GM19372 (cell line): ENCODE results near the gene SMIM31.

Experiments
- ATAC-seq: cut with Tn5 transposase; IDR thresholded peaks from one replicate; pipeline ENCODE4 v1.9.1; 2021; ENCODE audit warnings: mild to moderate bottlenecking, low read depth, moderate library complexity; ENCODE audit not compliant: unreplicated experiment

Gene SMIM31

DNA sequence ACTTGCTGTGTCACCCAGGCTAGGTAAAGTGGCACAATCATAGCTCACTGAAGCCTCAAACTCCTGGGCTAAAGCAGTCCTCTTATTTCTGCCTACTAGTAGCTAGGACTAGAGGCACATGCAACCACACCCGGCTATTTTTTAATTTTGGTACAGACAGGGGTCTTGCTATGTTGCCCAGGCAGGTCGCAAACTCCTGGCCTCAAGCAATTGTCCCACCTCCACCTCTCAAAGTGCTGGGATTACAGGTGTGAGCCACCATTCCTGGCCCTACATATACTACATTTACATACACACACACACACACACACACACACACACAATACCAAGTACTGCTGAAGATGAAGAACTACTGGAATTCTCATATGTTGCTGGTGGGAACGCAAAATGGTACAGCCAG is 26.9 kb downstream of the SMIM31 start:
- no peak for ATAC-seq

DNA sequence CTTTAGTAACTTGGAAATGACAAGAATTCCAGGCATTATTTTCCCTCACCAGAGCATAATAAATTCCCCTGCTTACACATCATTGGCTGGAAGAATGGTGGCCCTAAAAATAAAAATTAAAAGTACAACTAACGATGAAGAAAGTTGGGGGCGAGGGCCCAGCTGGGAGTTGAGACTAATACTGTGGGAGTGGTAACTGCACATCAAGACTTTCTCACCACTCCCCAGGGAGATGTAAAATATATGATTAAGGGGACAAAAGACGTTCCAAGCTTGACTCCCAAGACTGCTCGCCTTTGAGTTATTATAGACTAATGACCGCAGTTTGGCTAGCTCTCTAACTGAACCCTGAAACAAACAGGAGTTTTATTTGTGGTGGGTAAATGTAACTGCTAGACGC is 30.0 kb downstream of the SMIM31 start:
- no peak for ATAC-seq

DNA sequence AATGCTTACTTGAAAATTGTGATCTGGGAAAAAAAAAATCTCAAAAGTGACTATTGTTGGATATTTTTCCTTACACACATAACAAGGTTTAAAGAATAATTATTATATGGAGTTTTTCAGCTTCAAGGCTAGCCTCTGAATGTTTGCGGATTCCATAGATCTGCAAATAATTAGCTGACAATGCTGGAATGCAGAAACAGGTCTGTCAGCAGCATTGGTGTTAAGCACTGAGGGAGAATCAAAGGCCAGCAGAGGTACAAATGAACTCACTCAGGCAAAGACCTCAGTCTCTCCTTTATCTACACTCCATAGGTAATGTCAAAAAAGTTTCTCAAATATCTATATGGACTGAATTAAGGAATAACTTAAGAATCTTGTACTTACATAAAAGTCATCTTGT is 35.1 kb downstream of the SMIM31 start:
- no peak for ATAC-seq

DNA sequence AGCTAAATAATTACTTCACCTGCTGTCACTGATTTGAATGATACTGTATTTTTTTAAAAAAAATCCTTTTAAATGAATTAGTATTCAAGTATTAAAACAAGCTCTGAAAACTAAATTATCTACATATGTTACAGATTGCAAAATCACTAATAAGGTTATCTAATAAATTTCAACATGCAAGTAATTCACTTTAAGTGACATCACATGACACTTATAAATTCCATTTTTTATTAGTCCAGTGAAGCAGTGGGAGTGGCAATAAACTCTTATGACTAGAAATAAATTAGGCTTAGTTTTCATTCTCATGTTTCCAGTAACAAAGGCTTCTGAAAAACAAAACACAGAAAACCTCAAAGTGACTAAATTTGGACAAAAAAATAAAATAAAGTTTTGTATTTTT is 36.3 kb downstream of the SMIM31 start:
- no peak for ATAC-seq

DNA sequence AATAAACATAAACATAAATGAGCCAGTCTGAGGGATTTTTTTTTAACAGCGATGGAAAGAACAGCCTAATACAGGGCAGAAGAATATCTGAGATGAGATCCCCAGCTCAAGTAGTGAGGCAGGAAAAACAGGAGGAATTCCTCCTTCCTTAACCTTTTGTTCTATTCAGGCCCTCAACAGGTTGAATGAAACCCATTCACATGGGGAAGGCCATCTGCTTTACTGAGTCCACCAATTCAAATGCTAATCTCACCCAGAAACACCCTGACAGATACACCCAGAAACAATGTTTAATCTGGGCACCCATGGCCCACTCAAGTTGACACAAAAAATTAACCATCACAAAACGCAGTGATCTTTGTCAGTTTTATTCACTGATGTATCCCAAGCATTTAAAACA is 45.5 kb downstream of the SMIM31 start:
- ATAC-seq, result no peak

DNA sequence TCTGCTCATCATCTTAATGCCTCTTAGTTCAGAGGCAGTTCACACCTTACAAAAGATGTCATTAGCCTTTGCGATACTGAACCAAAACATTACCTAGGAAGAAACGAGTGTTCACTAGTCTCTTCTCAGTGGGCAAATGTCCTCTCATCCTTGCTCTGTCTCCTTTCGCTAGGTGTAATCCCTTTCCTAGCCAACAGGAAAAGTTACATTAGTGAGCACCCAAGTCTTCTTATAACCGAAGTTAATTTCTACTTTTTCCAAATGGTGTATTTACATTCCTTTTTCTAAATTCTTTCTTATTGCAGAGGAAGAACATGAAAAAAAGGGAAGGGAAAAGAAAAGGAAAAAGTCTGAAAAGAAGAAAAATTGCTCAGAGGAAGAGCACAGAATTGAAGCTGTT is 46.9 kb downstream of the SMIM31 start:
- ATAC-seq, result no peak

DNA sequence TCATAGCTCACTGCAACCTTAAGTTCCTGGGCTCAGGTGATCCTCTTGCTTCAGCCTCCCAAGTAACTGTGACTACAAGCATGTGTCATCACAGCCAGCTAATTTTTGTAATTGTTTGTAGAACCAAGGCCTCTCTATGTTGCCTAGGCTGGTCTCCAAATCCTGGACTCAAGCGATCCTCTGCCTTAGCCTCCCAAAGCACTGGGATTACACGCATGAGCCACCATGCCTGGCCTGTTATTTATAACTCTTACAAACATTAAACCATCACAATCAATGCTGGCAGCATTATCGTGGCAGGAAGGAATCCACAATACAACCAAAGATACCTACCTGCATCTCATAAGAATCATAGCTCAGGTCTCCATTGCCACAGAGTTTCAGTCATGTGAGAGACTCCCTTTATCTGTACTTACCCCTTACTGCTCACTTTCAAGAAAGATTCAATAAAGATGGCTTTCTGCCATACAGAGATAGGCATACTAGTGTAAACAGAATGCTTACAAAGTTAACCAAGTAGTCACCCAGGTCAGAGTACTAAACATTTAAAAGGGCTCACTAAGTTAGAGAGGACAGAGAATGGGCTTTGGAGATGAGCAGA is 48.5 kb downstream of the SMIM31 start:
- no peak for ATAC-seq

DNA sequence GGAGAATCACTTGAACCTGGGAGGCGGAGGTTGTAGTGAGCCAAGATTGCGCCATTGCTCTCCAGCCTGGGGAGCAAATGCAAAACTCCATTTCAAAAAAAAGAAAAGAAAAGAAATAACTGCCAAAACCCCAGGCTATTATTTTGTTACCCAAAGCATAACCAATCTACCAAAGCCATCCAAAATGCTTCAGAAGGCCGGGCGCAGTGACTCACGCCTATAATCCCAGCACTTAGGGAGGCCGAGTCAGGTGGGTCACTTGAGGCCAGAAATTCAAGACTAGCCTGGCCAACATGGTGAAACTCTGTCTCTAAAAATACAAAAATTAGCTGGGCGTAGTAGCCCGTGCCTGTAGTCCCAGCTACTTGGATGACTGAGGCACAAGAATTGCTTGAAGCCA is 49.8 kb downstream of the SMIM31 start:
- ATAC-seq, result no peak

DNA sequence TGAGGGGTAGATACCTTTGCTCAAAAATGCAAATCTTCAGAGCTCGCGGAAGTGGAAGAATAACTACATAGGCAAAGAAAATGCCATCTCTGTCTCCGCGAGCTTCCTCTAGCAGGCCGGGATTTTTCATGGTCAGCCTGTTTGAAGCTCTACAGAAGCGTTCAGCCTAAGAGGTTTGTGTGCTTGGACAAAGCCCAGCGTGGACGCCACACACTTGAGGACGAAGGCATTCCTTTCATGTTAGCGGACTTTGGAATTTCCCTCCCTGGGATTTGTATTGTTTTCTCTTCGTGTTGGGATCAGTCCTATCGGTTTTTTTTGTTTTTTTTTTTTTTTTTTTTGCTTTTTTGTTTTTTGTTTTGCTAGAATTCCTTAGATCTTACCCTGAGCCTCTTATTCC is 53.7 kb downstream of the SMIM31 start:
- ATAC-seq, result no peak

DNA sequence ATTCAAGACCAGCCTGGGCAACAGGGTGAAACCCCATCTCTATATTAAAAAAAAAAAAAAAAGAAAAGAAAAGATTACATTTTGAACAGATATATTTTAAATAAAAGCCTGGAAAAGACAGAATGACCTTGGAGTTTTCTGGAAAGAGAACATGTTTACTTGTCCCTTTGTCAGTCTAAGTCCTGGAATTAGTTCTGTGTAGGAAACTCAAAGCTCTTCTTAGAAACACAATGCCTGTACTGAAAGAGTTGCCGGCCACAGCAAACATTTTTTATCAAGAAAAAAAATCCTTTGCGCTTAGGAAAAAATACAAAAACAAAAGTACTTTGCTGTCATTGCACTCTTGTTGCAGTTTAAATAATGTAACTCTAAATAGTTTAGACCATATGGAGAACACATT is 59.6 kb downstream of the SMIM31 start:
- no peak for ATAC-seq

DNA sequence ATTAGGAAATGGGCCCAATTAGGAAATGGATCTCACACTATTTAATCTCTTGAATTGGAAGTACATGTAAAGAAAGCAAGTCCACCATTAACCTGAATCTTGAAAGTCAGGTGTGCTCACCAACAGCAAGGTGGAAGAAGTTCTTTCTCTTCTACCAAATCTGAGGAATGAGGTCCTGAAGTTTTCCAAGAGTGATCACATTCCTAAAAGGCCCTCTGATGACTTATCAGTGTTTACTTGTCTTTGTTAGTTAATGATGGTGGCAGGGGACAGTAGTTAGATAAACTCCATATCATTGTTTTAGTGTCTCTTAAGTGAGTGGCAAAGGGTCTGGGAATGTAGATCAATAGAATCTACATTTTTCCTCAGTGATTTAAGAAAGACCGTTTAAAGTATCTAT is 61.8 kb downstream of the SMIM31 start:
- ATAC-seq, result no peak

DNA sequence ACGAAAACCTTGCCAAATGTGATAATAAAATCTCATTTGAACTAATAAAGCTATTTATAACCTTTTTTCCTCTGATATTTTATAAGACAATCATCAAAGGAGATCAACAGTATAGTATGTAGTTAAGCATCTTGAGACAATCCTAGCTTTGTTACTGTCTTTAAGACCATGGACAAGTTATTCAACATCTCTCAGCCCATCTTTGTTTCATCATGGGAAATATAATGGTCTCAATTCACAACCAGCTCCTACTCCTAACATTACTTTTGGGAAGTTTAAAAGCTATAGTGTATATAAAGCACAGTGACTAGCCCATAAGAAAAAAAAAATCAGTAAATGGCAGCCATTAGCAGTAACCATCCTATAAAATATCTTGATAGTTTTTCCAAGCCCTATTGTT is 65.4 kb downstream of the SMIM31 start:
- no peak for ATAC-seq

DNA sequence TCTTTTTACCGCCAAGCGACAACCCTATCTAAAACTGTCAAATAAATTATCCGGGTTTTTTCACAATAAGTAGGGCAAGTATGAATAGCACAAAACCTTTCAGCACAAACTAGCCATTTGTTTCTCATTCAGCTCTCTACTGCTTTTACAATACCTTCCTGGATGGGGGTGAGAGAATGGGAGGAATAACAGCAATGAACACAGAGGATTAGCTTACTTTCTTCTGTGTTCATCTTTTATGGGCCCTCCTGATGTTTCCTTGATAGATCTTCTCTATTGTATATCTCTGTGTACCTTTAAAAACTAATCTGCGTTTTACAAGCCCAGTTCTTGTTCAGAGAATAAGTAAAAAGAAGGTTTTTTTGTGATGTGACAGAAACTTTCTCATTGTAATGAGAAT is 67.8 kb downstream of the SMIM31 start:
- no peak for ATAC-seq

DNA sequence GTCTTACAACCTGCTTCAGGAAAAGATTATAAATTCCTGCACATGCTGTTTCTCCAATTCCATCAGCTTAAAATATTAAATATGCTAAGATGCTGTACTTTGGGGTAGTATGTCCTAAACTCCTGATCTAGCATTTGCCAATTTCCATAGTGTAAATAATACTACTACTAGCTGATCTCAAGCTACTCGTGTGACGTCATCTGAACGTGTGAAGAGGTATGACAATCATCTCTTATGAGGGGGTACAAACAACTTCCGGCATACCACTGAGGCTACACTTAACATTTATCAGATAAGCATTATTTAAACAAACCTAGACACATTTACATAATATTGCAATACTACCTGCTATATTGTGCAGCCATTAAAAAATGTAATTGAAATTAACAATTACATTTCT is 70.7 kb downstream of the SMIM31 start:
- no peak for ATAC-seq

DNA sequence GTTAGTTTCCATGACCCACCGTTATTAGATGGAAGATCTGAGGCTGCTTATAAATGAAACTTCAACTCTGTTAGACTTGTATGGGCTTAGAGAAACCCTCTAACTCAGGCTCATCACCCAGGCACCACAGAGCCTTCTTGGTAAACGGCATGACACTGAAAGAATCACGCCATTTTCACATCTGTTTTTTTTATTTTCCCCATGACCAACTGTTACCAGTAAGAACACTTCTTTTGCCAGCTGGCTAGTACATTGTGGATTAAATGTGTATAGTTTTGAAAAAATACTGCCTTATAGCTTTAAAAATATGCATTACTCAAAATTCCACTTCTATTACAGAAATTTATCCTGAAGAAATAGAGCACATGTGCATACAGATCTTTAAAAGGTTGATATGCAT is 75.0 kb downstream of the SMIM31 start:
- no peak for ATAC-seq

DNA sequence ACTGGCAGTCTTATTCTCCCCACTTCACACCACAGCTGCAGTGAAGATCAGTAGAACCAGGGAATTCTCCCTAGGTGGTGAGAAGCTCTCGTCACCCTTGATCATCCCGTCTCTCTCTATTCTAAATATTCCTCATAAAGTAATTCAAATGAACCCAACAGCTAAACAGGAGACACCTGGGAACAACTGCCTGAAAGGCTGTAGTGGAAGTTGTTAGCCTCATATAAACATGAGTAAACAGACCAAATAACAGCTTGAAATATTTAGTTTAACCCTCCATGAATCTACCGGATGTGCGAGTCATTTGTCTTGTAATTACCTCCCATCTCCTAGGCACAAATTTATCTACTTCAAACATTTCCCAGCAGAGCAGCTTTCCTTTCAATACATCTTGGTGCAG is 92.6 kb downstream of the SMIM31 start:
- no peak for ATAC-seq

DNA sequence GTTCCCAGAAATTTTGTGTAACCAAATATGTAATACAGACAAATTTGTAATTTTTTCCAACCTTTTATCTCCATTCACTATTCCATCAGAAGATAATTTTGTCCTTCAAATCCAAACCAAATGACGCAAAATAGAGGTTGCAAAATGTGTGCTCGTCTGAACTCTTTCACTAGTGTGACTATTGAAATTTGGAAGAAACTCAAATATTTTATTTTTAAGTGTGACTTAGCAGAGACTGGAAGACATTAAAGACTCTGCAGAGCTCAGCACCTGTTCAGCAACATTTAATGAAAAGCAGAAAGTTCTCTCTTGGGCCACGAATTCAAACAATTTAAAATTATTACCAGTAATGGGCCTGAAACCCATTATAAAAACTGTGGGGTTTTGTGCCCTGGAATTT is 93.1 kb downstream of the SMIM31 start:
- no peak for ATAC-seq

DNA sequence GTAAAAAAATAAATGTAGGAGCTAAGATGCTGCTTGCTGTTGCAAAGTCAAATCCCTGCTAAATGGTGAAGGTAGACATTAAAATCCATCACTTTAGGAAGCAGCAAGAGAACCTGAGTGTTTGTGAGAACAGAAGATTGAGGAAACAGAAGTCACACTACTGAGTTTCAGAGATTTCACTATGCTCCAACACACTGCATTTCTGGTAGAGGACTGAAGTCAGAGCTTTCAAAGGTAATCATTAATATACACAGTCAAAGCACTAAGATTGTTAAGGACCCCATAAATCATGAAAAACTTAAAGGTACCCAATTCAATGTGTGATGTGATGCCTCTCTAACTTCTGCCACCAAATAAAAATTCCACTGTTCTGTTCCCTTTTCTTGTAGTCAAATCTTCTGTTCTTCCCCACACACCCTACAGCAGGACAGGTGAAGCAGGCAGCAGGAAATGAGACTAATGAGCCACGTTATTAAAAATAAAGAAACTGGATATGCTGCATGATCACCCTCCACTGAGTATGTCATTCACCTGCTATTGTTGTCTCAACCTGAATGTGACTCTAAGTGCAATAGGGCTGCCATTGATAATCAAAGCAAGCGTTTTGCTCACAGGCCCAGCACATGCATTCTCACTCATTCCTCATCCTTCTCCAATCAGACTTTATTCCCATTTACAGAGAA is 94.2 kb downstream of the SMIM31 start:
- ATAC-seq, result peak; percentile 66
